Measurements from ENCODE around the gene RAB40B.

The RAB40B gene

DNA sequence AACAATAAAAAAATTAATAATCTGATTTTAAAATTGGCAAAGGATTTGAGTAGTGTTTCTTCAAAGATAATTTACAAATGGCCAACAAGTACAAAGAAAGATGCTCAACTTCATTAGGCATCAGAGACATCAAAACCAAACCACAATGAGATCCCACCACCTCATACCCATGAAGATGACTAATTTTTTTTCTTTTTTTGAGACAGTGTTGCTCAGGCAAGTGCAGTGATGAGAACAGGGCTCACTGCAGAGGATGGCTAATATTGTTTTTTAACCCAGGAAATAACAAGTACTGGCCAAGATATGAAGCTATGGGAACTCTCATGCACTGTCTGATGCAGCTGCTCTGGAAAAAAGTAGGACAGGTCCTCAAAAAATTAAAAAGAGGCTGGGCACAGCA, 65.2 kb downstream of the RAB40B start:
- no peak for ATAC-seq
- TF ChIP-seq PPARA (CRISPR knock-in tag; IDR thresholded peaks at IDR 0.05; ENCODE audit: borderline replicate concordance) (no peak), ZNF70 (CRISPR knock-in tag; IDR thresholded peaks at IDR 0.05) (no peak), ISL1 (CRISPR knock-in tag; IDR thresholded peaks at IDR 0.05) (no peak), ESRRG (CRISPR knock-in tag; IDR thresholded peaks at IDR 0.05) (no peak), SNAI2 (CRISPR knock-in tag; IDR thresholded peaks at IDR 0.05) (no peak), ZC3H10 (CRISPR knock-in tag; IDR thresholded peaks at IDR 0.05) (no peak), RARB (CRISPR knock-in tag; IDR thresholded peaks at IDR 0.05) (no peak), ZNF565 (CRISPR knock-in tag; conservative IDR thresholded peaks at IDR 0.05; ENCODE audit: low read depth) (no peak), TCF4 (CRISPR knock-in tag; IDR thresholded peaks at IDR 0.05; ENCODE audit: borderline replicate concordance) (no peak), GLIS3 (CRISPR knock-in tag; IDR thresholded peaks at IDR 0.05) (no peak)
- TF ChIP-seq, protein P1, sequence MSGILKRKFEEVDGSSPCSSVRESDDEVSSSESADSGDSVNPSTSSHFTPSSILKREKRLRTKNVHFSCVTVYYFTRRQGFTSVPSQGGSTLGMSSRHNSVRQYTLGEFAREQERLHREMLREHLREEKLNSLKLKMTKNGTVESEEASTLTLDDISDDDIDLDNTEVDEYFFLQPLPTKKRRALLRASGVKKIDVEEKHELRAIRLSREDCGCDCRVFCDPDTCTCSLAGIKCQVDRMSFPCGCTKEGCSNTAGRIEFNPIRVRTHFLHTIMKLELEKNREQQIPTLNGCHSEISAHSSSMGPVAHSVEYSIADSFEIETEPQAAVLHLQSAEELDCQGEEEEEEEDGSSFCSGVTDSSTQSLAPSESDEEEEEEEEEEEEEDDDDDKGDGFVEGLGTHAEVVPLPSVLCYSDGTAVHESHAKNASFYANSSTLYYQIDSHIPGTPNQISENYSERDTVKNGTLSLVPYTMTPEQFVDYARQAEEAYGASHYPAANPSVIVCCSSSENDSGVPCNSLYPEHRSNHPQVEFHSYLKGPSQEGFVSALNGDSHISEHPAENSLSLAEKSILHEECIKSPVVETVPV (CRISPR knock-in tag; IDR thresholded peaks at IDR 0.05), result no peak
- TF ChIP-seq, protein P2, sequence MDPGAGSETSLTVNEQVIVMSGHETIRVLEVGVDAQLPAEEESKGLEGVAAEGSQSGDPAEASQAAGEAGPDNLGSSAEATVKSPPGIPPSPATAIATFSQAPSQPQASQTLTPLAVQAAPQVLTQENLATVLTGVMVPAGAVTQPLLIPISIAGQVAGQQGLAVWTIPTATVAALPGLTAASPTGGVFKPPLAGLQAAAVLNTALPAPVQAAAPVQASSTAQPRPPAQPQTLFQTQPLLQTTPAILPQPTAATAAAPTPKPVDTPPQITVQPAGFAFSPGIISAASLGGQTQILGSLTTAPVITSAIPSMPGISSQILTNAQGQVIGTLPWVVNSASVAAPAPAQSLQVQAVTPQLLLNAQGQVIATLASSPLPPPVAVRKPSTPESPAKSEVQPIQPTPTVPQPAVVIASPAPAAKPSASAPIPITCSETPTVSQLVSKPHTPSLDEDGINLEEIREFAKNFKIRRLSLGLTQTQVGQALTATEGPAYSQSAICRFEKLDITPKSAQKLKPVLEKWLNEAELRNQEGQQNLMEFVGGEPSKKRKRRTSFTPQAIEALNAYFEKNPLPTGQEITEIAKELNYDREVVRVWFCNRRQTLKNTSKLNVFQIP (CRISPR knock-in tag; IDR thresholded peaks at IDR 0.05; ENCODE audit: borderline replicate concordance, low read depth), result no peak
- TF ChIP-seq, protein P3, sequence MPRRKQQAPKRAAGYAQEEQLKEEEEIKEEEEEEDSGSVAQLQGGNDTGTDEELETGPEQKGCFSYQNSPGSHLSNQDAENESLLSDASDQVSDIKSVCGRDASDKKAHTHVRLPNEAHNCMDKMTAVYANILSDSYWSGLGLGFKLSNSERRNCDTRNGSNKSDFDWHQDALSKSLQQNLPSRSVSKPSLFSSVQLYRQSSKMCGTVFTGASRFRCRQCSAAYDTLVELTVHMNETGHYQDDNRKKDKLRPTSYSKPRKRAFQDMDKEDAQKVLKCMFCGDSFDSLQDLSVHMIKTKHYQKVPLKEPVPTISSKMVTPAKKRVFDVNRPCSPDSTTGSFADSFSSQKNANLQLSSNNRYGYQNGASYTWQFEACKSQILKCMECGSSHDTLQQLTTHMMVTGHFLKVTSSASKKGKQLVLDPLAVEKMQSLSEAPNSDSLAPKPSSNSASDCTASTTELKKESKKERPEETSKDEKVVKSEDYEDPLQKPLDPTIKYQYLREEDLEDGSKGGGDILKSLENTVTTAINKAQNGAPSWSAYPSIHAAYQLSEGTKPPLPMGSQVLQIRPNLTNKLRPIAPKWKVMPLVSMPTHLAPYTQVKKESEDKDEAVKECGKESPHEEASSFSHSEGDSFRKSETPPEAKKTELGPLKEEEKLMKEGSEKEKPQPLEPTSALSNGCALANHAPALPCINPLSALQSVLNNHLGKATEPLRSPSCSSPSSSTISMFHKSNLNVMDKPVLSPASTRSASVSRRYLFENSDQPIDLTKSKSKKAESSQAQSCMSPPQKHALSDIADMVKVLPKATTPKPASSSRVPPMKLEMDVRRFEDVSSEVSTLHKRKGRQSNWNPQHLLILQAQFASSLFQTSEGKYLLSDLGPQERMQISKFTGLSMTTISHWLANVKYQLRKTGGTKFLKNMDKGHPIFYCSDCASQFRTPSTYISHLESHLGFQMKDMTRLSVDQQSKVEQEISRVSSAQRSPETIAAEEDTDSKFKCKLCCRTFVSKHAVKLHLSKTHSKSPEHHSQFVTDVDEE (CRISPR knock-in tag; IDR thresholded peaks at IDR 0.05), result no peak

DNA sequence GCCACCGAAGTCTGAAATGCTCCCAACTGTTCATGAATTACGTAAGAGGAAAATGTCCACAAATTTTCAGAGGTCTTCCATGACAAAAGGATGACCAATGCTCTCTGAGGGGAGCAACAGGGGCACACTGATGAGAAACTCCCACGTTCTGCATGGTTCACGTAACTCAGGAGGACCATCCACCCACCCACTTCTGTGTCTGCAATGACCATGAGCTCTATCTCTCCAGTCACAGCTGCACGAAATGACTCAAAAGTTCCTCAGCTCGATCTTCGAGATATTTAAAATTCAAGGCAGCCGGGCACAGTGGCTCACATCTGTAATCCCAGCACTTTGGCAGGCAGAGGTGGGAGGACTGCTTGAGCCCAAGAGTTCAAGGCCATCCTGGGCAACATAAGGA, 66.0 kb downstream of the RAB40B start:
- no peak for TF ChIP-seq RARB (CRISPR knock-in tag; IDR thresholded peaks at IDR 0.05)
- TF ChIP-seq ARNTL (CRISPR knock-in tag; IDR thresholded peaks at IDR 0.05; ENCODE audit: borderline replicate concordance, low read depth), result no peak
- TF ChIP-seq TOX (CRISPR knock-in tag; IDR thresholded peaks at IDR 0.05; ENCODE audit: borderline replicate concordance), result no peak
- TF ChIP-seq PPARA (CRISPR knock-in tag; IDR thresholded peaks at IDR 0.05; ENCODE audit: borderline replicate concordance), result no peak
- TF ChIP-seq ZFP3 (CRISPR knock-in tag; IDR thresholded peaks at IDR 0.05), result no peak
- TF ChIP-seq ZFP30 (CRISPR knock-in tag; IDR thresholded peaks at IDR 0.05), result no peak
- TF ChIP-seq, protein P1 (CRISPR knock-in tag; IDR thresholded peaks at IDR 0.05), result no peak
- ATAC-seq, result no peak

DNA sequence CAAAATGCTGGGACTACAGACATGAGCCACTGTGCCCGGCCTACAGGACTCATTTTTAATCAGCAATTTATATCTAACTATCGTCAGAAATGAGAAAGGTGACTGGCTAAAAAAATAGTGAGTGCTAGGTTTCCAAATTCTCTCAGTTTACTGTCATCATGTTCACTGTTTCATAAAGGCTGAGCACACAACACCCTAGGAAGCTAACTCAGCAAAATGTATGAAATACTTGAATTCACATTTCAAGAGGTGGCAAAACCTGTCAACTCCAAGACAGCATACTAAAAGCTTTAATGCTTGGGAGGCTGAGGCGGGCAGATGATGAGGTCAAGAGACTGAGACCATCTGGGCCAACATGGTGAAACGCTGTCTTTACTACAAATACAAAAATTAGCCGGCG, 67.0 kb downstream of the RAB40B start:
- TF ChIP-seq TCF4 (CRISPR knock-in tag; IDR thresholded peaks at IDR 0.05; ENCODE audit: borderline replicate concordance) (no peak), ZNF70 (CRISPR knock-in tag; IDR thresholded peaks at IDR 0.05) (no peak), TOX (CRISPR knock-in tag; IDR thresholded peaks at IDR 0.05; ENCODE audit: borderline replicate concordance) (no peak), CSDC2 (CRISPR knock-in tag; IDR thresholded peaks at IDR 0.05) (no peak), GLIS3 (CRISPR knock-in tag; IDR thresholded peaks at IDR 0.05) (no peak)
- TF ChIP-seq, protein P2 (CRISPR knock-in tag; IDR thresholded peaks at IDR 0.05; ENCODE audit: borderline replicate concordance, low read depth), result no peak
- no peak for ATAC-seq

DNA sequence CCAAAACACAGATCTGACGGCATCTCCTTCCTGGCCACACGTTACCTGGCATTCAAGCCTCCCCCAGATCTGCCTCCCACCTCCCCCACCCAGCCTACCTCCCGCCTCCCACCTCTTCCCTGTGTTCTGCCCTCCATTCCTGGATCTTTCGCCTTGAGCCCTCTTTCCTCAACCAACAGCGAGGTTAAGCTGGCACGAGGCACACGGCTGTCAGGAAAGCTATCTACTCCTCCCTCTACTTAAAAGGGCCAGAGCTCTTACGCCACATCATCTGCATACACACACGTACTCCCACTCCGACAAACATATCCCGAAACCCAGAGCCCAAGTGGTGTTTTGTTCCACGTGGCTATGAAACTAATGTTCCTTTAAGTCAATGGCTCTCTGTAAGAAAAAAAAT, 68.3 kb downstream of the RAB40B start:
- no peak for ATAC-seq
- TF ChIP-seq, protein P4, sequence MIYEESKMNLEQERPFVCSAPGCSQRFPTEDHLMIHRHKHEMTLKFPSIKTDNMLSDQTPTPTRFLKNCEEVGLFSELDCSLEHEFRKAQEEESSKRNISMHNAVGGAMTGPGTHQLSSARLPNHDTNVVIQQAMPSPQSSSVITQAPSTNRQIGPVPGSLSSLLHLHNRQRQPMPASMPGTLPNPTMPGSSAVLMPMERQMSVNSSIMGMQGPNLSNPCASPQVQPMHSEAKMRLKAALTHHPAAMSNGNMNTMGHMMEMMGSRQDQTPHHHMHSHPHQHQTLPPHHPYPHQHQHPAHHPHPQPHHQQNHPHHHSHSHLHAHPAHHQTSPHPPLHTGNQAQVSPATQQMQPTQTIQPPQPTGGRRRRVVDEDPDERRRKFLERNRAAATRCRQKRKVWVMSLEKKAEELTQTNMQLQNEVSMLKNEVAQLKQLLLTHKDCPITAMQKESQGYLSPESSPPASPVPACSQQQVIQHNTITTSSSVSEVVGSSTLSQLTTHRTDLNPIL (CRISPR knock-in tag; IDR thresholded peaks at IDR 0.05; ENCODE audit: low read depth), result no peak
- TF ChIP-seq ZC3H10 (CRISPR knock-in tag; IDR thresholded peaks at IDR 0.05) (no peak), ZNF565 (CRISPR knock-in tag; conservative IDR thresholded peaks at IDR 0.05; ENCODE audit: low read depth) (no peak), BACH2 (CRISPR knock-in tag; IDR thresholded peaks at IDR 0.05; ENCODE audit: borderline replicate concordance) (no peak), ARNTL (CRISPR knock-in tag; IDR thresholded peaks at IDR 0.05; ENCODE audit: borderline replicate concordance, low read depth) (no peak), SNAI2 (CRISPR knock-in tag; IDR thresholded peaks at IDR 0.05) (no peak)
- TF ChIP-seq, protein P3 (CRISPR knock-in tag; IDR thresholded peaks at IDR 0.05), result no peak

Measured in SK-N-SH treated with all-trans-retinoic acid at 6 μM for 48 hours (cell line).